HG02973 (cell line): ENCODE results near the gene CSNK1G3.
A peak's percentile ranks its signal among the peaks of the same experiment; 100 is the strongest.

Source experiments
- ATAC-seq: cut with Tn5 transposase; IDR thresholded peaks from one replicate; pipeline ENCODE4 v1.9.1; 2021; ENCODE audit warnings: moderate library complexity; ENCODE audit not compliant: unreplicated experiment

CSNK1G3 gene

DNA sequence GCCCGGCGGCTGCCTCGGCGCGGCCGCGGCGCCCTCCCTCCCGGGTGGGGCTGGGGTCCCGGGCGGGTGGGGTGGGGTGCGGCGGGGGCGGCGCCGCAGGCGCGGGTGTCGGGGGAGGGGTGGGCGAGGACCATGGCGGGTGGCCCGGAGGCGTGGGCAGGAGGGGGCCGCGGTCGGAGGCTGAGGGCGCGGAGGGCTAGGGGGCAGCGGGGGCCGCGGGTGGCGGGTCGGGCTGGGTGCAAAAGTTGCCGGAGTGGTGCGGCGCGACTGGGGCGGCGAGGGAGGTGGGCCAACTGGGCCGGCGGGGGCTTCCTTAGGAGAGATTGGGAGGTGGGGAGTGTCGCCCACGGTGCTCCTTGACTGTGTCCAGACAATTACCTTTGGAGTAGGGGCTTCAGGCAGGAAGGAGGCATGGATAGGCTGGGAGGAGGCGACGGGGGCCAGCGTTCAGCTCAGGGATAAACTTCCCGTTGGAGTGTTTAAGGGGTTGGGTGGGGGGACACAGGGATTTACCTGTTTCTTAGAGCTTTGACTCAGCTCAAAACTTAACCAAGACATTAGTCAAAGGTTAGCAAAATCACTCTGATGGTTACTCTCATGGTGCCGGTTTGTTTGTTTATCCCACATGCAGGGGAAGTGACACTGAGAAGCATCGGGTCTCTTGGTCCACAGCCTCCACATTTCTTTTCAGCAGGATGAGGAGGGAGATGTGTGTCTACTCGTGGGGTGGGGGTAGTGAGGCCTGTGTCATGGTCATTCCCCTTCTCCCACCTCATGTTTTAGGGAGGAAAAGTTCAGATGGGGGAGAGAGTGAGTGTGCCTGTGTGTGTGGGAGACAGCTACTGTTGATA lies 859 bp downstream of the CSNK1G3 start:
- ATAC-seq, result peak; percentile 22

DNA sequence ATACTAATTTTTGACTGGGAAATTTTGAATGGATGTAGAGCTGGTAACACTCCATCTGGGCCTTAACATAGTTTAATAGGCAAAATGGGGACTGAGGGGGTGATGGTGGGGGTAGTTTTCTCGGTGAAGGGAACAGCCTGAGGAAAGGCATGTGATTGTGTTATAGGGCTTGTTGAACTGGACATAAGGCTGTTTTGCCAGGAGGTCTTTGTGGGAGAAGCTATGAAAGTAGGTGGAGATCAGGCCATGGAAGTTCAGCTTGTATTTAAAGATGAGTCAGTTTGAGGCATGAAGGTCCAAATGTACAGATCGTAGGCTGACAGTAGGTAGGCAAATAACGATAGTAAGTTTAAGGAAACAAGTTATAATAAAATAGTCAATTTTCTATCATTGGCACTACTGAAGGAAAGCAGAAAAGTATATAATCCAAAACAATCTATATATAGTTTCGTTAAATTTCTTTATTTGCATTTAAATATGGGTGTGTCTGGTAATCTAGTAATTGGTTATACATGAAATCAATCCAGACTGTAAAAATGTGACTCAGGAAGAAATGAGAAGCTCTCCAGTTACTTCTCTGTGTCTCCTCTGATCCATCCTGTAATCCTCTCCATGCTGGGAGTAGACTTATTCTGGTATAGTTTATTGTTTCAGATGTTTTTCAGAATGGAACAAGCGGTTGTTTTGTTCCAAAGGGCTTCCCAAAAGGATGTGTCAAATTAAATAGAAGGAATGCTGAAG lies 2.8 kb downstream of the CSNK1G3 start:
- no peak for ATAC-seq

DNA sequence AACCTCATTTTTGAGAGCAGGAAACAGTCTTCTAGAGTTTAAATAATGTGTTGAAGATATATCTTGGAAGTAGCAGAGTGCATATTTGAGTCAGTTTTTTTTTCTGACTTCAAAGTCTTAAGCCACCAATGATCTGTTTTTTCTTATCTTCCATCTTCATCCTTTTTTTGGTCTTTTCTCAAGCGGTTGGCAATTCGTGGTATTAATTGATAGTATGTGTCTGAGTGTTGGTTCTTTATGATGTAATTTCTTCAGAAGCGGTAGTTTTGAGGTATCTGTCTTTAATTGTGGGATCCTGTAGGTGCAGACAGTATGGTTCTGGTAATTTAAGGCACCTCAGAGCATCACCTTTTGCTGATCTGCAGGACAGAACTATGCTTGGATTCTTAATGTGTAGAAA lies 3.9 kb downstream of the CSNK1G3 start:
- no peak for ATAC-seq

DNA sequence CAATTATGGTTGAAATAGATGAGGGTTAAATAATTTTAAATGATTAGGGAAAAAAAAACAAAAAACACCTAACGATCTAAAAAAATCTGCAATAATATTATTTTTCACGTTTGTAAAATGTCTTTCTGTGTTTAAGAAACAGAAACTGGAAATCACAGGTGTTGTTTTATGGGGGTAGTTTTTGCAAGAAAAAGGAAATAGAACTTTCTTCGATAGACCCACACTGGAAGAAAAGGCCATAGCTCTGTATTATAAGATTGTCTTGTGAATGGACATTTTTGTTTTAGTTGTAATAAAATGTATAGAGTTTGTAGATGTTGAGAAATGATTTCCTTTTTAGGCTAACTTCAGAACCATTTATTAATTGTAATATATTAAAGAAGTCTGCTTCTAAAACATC lies 5.5 kb downstream of the CSNK1G3 start:
- no peak for ATAC-seq

DNA sequence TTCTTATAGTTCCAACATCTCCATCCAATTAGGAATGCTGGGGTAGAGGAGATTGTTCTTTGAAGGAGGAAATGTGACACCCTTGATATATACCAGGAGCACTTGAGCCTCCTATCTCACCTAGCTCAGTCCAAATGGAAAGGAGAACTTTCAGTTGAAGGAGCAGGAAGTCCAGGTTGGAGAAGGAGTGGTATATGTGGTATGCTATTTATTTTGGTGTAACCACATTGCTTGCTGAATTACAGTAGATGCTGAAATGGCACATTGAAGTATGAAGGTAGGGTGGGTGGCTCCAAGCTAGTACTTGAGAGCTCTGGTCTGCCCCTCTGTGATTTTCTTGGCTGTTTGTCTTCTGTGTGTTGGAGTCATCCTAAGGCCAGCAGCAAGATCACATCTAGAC lies 6.1 kb downstream of the CSNK1G3 start:
- no peak for ATAC-seq

DNA sequence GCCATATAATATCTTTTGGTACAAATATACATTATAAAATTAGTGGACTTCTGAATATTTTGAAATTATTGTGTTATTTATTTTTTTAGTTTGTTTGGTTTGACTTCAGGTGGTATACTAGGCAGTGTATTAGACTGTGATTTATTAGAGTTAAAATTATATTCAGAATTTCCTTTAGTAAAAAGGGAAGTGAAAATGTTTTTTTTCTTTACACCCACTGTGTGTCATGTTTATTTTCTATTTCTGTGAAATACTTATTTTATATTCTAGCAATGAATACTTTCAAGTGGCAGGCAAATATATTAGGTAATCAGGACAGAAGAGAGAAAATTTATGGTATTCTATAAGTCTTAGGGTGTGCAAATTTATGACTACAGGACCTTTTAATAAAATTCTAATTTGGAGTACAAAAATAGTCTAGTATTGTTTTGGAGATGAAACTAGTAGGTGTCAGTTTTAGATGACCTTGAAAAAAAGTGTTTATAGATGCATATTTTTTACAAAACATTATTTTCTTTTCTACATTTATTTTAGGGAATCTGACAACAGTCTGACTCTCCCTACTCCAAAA lies 8.8 kb downstream of the CSNK1G3 start:
- ATAC-seq, result peak; percentile 81

DNA sequence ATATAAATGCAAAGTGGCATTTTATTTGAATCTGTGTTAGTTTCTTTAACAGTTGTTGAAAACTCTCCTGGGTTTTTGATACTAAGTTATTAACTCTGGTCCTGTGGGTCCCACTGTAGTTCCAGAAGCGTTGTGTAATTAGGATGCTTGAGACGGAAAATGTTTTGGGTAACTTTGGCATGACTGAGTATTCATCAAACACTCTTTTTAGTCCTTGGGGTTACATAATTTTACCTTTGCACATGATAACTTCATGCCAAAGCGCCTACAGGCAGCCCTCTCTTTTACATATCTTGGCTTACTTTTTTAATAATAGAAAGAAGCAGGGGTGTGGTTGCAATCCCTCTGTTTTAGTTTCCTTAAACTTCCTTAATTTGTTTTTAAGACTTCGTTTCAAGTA lies 12.2 kb downstream of the CSNK1G3 start:
- ATAC-seq, result no peak

DNA sequence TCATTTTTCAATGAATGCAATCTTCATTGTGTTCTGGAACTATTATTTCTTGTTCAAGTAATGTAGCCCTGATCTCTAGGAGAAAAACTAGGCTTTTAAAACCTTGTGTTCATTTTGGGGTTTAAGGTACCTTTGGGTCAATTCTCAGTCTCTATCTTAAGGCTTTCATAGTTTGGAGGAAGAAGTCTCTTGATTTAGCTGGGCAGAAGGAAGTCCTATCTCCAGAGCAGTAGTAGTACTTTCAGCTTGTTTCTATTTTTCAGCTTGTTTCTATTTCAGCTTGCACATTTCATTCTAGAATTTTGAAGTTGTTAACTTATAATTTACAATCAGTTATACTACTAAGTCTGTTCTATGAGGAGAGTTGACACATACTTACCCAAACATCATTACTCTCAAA lies 15.2 kb downstream of the CSNK1G3 start:
- no peak for ATAC-seq

DNA sequence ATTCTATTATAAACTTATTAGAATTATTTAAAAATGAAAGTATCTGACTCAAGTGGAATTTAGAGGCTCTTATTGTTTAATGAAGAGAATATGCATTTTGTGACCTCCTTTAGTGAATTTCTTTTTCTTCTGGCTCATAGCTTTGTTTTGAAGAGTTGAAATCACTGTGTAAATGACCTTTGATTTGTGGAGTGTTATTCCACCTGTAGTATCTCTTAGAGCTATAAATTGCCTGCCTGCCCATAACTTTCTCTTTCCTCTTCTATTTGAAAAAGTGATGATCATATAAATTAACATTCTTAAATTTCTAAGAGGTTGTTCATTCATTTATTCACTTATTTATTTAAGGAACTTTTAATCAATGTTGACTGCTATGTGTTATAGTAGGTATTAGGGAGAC lies 16.1 kb downstream of the CSNK1G3 start:
- ATAC-seq, result no peak

DNA sequence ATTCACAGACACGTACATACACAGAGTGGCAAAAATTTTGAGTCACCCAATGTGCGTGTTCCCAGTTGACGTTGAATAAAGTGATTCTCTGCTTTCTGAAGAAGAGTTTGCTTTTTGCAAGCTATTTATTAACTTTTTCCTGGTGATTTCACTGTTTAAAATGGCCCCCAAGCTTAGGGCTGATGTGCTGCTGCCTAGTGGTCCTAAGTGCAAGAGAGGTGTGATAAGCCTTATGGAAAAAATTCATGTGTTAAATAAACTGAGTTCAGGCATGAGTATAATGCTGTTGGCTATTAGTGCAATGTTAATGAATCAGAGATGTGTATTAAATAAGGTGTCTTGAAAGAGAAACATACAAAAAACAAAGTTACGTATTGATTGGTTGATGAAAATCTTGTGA lies 16.9 kb downstream of the CSNK1G3 start:
- no peak for ATAC-seq

DNA sequence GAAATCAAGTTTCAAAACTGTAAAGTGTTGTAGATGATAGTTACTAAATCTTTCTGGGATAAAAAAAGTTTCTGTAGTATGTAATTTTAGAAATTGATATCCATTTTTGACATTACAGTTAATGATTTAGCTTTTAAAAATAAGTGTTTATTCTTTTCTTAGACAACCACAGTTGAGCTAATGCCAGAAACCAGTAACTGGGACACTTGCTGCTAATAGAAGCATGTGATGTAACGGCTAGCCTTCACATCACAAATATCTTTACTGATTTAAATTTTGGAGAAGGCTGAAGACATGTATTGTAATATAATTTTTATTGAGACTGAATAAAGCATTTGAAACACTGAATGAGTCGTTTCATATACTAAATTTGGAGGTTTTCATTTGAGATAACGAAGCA lies 18.8 kb downstream of the CSNK1G3 start:
- ATAC-seq, result no peak

DNA sequence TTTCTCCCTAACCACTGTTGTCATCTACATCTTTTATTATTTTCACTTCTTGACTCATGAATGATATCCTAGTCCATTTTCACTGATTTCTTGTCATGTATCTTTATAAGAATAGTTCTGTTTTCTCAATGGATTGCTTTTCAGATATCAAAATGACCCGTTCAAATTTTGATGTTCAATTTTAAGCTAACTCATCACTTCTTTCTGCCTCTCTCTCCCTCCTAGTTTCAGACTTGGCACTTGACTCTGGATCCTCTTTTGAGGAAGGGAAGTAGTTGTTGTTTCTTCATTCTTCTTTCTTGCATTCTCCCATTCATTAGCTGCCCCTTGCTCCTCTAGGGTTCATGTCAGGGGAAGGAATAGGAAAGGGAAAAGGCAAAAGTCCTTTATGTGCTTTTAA lies 23.7 kb downstream of the CSNK1G3 start:
- ATAC-seq, result no peak

DNA sequence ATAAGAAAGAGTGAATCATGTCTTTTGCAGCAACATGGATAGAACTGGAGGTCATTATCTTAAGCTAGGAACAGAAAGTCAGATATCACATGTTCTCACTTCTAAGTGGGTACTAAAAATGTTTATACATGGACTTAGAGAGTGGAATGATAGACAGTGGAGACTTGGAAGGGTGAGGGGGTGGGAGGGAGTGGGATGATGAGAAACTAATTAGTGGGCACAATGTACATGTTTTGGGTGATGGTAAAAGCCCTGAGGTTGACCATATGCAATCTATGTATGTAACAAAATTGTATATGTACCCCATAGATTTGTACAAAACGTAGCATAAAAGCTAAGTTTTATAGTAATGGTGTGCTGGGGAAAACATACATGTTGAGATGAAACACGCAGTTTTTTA lies 25.3 kb downstream of the CSNK1G3 start:
- no peak for ATAC-seq

DNA sequence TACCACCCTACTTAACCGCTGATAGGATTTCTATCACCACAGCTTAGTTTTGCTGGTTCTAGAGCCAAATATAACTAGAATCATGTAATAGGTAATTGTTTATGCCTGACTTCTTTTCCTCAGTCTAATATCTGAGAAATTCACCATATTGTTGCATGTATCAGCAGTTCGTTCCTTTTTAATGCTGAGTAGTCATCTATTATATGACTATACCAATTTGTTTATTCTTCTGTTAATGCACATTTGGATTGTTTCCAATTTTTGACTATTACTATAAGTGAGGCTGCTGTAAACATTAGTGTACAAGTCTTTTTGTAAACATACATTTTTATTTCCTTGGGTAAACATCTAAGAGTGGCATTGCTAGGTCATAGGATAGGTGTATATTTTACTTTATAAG lies 25.9 kb downstream of the CSNK1G3 start:
- no peak for ATAC-seq

DNA sequence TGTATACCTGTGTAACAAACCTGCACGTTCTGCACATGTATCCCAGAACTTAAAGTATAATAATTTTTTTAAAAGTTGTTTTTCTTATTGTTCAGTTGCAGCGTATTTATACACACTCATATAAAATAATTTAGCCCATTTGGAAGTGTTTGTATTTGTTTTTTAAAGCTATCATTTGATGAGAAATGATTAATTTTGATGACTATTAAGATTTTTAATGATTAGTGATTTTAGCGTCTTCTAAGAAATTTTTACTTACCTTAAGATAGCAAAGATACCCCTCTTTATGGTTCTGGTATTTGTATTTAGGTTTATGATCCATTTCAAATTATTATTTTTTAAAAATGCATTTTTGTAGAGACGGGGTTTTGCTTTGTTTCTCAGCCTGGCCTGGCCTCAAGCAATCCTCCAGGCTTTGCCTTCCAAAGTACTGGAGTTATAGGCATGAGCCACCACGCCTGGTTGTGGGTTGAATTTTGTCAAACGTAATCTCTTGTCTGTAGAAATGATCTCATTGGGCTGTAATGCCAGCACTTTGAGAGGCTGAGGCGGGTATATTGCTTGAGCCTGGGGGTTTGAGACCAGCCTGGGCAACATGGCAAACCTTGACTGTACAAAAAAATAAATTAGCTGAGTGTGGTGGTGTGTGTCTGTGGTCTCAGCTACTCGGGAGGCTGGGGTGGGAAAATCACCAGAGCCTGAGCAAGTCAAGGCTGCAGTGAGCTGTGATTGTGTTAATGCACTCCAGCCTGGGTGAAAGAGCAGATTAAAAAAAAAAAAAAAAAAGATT lies 26.9 kb downstream of the CSNK1G3 start:
- no peak for ATAC-seq

DNA sequence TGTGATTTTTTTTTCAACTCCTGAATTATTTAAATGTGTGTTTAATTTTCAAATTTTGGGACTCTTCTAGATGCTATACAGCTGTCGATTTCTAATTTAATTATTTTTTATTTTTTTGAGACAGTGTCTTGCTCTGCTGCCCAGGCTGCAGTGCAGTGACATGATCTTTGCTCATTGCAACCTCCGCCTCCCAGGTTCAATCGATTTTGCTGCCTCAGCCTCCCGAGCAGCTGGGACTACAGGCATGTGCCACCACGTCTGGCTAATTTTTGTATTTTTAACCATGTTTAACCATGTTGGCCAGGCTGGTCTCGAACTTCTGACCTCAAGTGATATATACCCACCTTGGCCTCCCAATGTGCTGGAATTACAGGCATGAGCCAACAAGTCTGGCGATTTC lies 28.6 kb downstream of the CSNK1G3 start:
- ATAC-seq, result no peak

DNA sequence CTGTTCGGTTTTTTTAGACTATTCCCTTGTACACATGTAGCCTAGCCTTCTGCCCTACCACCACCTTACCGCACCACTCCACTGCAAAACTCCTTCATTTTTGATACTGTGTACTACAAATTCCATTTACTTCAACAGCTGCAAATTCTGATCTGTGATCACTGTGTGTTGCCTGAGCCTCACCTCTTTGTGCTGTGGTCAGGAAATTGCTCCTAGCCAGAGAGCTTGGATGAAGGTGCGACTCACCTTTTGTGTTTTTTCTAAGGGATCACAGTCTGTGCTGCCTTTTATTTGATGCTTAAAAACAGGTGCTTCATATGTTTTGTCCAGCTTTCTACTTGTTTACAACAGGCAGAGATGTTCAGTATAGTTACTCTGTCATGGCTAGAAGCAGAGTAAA lies 31.5 kb downstream of the CSNK1G3 start:
- ATAC-seq, result no peak

DNA sequence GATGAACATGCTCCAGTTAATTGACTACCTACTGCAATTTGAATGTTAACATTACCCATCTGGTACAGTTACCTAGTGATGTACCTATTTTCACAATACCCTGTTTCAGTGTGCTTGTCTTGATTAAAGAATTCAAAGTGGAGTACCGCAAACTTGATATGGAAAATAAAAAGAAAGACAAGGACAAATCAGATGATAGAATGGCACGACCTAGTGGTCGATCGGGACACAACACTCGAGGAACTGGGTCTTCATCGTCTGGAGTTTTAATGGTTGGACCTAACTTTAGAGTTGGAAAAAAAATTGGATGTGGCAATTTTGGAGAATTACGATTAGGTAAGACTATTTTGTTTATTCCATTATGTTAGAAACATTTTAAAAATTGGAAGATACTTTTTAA lies 33.5 kb downstream of the CSNK1G3 start:
- no peak for ATAC-seq

DNA sequence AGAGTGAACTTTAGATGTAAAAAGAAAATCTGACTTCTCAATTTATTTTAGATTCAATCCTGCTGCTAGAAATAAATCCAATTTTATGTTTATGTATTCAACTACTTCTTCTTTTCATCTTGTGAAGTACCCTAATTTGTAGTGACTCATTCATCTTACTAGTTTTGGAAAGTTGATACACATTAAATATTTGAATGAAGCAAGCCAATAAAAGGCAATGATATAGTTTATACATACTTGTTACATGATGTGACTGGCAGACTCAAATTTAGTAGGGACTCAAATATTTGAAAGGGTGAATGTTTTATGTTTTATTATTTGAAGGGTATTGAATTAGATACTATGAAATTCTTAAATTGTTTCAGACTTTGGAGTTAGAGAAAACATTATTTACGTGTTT lies 34.7 kb downstream of the CSNK1G3 start:
- no peak for ATAC-seq

DNA sequence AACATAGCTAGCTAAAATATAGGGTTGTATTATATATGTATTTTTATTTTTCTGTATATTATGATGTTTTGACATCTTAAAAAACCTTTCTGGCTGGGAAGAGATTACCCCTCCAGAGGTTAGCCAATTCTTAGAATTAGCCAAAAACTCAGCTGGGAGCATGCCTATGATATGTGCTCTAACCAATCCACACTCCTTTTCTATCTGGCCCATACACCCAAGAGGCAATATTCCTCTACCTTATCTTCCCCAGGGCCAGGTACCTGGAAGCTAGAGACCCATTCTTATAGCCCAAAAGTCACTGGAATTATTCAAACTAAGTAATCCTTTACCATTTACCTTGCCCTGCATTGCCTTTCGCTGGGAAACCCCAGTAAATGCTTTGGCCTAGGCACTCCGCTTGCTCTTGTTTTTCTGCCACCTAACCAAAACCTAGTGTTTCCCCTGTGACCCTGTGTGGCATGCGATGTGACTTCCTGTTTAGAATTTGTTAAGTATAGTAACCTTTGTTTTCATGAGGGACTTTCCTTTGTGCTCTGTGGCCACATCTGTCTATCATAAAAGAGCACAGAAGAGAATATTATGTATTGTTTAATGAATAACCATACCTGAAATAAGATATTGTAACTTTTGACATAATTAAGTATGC lies 37.4 kb downstream of the CSNK1G3 start:
- peak; percentile 99 for ATAC-seq

DNA sequence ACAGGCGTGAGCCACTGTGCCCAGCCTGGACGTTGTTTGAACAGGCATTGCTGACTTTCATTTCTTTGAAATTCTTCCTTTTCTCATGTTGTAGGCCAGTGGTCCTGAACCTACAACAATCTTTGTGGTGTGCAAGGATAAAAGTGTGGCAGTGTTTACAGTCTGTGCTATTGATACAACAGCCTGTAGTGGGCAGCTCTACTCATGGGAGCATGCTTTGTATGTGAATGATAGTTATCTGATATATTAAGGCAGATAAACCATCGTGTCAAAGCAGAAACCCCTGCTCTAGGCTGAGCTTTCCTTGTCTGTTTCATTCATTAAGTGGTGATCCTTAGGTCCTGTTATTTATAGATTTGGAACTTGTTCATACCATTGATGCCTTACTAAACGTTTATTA lies 42.6 kb downstream of the CSNK1G3 start:
- no peak for ATAC-seq
